Measurements from ENCODE around the gene NTRK1.

The NTRK1 gene

DNA sequence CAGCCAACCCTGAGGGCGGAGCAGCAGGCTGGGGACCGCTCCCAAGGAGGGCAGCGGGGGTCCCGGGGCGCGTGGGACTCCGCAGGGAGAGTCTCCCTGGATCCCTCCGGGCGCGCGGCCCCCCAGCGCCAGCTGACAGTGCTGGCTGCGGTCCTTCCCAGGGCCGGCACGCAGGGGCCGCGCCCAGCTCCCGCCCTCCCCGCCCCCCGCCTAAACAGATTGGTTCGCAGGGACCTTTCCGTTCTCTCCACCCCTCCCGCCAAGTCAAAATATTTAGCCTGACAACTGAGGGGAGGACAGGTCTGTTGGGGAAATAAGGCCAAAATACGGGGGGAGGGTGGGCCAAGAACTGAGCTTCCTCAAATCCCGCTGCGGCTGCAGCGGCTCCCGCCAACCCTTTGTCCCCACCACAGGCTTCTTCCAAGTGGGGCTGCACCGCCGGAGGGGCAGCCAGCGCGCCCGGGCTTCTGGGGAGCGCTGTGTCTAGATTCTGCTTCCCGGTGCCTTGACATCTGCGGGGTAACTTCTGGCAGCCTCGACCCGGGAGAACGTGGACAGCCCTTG lies 1.6 kb upstream of the NTRK1 start, which contains the start of gene INSRR:
TSS of gene INSRR (minus strand) at position 159 of the 564 bp plus-strand sequence. CDS start 496 bp downstream, outside the sequence.
- TF ChIP-seq, protein P1, sequence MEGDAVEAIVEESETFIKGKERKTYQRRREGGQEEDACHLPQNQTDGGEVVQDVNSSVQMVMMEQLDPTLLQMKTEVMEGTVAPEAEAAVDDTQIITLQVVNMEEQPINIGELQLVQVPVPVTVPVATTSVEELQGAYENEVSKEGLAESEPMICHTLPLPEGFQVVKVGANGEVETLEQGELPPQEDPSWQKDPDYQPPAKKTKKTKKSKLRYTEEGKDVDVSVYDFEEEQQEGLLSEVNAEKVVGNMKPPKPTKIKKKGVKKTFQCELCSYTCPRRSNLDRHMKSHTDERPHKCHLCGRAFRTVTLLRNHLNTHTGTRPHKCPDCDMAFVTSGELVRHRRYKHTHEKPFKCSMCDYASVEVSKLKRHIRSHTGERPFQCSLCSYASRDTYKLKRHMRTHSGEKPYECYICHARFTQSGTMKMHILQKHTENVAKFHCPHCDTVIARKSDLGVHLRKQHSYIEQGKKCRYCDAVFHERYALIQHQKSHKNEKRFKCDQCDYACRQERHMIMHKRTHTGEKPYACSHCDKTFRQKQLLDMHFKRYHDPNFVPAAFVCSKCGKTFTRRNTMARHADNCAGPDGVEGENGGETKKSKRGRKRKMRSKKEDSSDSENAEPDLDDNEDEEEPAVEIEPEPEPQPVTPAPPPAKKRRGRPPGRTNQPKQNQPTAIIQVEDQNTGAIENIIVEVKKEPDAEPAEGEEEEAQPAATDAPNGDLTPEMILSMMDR (IDR thresholded peaks at IDR 0.05; ENCODE audit: extremely low read depth, missing control alignments) = no peak
- peak; percentile 53 for DNase-seq (ENCODE audit: low spot score)

DNA sequence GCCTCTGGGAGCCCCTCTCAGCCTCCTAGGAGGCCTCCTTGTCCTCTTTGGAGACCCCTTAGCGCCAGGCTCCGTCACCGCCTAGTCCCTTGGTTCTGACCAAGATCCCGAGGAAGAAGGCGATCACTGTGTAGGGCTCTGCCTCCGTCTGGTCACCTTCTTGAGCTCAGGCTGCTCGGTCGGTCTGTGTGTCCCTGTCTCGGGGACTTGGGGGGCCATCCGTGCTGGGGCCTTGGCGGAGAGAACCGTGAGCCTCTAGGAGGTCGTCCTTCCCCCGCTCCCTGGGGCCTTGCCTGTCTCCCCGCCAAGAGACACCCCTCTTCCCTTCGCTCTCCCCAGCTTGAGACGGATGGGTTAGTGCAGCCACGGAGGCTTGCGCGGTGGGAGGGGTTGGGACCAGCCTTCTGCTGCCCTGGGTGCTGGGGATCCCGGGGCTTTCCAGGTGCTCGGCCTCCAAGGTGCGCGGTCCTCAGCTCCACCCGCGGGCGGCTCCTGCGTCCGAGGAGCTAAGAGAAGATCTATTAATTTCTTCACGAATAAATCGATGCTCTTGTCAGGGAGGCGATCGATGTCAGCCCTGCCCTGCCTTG lies 1.0 kb upstream of the NTRK1 start:
- TF ChIP-seq, protein P1 (IDR thresholded peaks at IDR 0.05; ENCODE audit: extremely low read depth, missing control alignments) = no peak
- peak; percentile 68 for DNase-seq (ENCODE audit: low spot score)

DNA sequence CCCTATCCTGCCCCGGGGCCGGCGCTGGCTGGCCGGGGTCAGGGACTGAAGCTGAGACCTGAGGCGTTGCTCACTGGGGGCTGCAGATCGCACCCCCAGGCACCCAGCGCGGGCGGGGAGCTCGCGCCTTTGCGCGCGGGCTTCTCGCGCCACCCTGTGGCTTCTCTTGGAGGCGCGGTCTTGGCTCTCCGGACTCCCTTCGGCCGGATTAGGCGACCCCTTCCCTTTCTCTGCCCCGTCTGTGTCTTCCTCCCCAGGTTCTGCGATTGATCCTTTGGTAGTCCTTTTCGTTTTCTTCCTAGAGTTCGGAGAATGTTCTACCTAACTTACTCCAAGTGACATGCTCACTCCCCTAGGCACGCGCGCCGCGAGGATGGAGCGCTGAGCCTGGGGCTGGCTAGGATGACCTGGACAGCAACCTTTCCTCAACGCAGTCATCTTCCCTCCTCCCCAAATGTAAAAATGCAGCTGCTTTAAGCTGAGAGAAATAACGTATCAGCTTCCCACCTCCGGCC lies 495 bp upstream of the NTRK1 start:
- DNase-seq (ENCODE audit: low spot score) = peak; percentile 91
- TF ChIP-seq, protein P1 (IDR thresholded peaks at IDR 0.05; ENCODE audit: extremely low read depth, missing control alignments) = peak; percentile 65

DNA sequence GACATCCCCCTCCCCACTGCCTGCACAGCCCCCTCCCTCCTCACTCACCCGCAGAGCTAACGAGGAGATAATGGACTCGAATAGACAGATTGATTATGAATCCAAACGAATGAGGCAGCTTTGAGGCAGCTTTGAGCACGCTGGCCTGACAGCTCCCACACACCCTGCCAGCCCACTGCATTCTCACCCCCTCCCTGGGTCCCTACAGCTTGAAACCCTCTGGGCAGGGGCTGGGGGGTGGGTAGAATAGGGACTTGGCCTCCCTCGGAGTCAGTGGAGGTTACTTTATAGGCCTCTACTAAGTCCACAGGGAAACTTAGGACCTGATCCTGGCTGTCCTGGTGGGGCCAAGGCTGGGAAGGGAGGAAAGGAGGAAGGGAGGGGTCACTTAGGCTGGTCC lies 1.9 kb downstream of the NTRK1 start:
- no peak for DNase-seq (ENCODE audit: low spot score)
- TF ChIP-seq, protein P1 (IDR thresholded peaks at IDR 0.05; ENCODE audit: extremely low read depth, missing control alignments) = no peak

DNA sequence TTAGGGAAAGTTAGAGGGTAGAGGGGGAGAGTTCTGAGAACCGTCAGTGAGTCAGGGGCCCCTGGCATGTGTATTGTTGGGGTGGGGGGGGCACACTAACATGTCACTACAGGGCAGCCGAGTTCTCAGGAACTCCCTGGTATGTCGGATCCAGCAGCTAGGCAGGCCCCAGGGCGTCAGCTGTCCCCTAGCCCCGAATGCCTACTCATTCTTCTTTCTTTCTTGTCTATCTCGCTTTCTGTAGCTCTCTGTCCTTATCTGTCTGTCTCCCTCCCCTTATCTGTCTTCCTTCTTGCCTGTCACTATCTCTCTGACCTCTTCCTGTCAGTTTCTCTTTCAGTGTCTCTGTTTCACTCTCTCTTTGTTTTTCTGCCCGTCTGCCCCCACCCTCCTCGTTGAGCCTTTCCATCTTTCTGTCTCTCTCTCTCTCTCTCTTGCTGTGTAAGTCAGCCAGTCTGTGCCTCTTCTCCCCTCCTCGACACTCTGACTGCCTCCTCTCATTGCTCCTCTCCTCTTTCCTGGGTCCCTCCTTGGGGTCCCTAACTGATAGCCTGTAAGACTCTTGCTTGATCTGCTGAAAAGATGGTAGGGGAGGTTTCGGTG lies 2.4 kb downstream of the NTRK1 start:
- DNase-seq (ENCODE audit: low spot score) = no peak
- TF ChIP-seq, protein P1 (IDR thresholded peaks at IDR 0.05; ENCODE audit: extremely low read depth, missing control alignments) = no peak

DNA sequence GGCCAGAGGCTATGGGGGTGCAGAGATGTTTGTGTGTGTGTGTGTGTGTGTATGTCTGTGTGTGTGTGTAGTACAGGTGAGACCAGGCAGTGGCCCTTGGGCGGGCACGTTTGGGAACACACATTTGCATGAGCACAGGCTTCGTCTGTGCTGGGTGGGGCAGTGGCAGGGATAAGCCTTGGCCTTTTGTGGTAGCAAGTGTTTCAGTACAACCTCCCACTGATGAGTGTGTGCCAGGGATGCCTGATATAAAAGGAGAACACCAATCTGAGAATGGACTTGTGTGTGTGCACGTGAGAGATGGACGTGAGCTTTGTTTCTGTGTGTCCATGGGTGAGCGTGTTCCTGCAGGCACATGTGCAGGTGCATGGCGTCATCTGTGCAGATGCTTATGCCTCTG lies 3.0 kb downstream of the NTRK1 start:
- TF ChIP-seq, protein P1 (IDR thresholded peaks at IDR 0.05; ENCODE audit: extremely low read depth, missing control alignments) = no peak
- no peak for DNase-seq (ENCODE audit: low spot score)

DNA sequence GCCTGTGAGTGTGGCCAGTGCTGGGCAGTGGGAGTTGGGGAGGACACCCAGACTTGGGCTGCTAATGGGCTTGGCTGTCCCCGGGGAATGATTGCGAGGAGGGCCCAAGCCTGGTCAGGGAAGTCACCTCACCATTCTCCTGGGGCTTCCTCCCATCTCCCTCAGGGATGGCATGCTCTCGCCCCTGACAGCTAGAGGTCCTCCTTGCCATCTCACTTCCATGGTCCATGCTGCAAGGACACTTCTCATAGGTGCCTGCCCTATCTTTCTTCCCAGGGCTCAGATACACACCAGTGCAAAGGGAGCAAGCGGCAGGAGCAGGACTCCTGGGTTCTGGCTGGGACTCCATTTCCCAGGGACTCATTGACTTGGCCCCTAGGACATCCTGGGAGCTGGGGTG lies 4.1 kb downstream of the NTRK1 start:
- no peak for DNase-seq (ENCODE audit: low spot score)
- TF ChIP-seq, protein P1 (IDR thresholded peaks at IDR 0.05; ENCODE audit: extremely low read depth, missing control alignments) = no peak

Data from GM20000 (cell line).